BLaER1 (cell line): ENCODE results near the gene POTEJ.
A peak's percentile ranks its signal among the peaks of the same experiment; 100 is the strongest.
"Not testable (repeated sequence)": the region's sequence is repeated elsewhere in the genome, so short reads cannot be mapped to it uniquely, and the experiment has no call there.

Source experiments
- H3K27ac ChIP-seq: shearing (Covaris generic); formaldehyde crosslinking; 2 replicates; pipeline ENCODE4 v1.8.1; 2022
- H3K27me3 ChIP-seq: shearing (Covaris generic); formaldehyde crosslinking; 2 replicates; pipeline ENCODE4 v1.8.1; 2022
- H3K36me3 ChIP-seq: shearing (Covaris generic); formaldehyde crosslinking; 2 replicates; pipeline ENCODE4 v1.8.1; 2022
- H3K4me1 ChIP-seq: shearing (Covaris generic); formaldehyde crosslinking; 2 replicates; pipeline ENCODE4 v1.8.1; 2022
- H3K4me2 ChIP-seq: shearing (Covaris generic); formaldehyde crosslinking; 2 replicates; pipeline ENCODE4 v1.8.1; 2022
- H3K4me3 ChIP-seq: shearing (Covaris generic); formaldehyde crosslinking; 2 replicates; pipeline ENCODE4 v1.8.1; 2022
- H3K9ac ChIP-seq: shearing (Covaris generic); formaldehyde crosslinking; 2 replicates; pipeline ENCODE4 v1.8.1; 2022
- H3K9me3 ChIP-seq: shearing (Covaris generic); formaldehyde crosslinking; 2 replicates; pipeline ENCODE4 v1.8.1; 2022
- H4K20me1 ChIP-seq: shearing (Covaris generic); formaldehyde crosslinking; 2 replicates; pipeline ENCODE4 v1.8.1; 2022

The POTEJ gene

GRCh38 chr2:130611140-130611539 lies at the start of gene POTEJ:
Gene POTEJ (plus strand): TSS chr2:130611440. CDS start chr2:130611533, 93 bp downstream.
- H3K27ac ChIP-seq, H3K36me3 ChIP-seq, H3K9ac ChIP-seq, H3K9me3 ChIP-seq, H3K4me2 ChIP-seq, H3K27me3 ChIP-seq, H3K4me3 ChIP-seq, H3K4me1 ChIP-seq, H4K20me1 ChIP-seq: not testable (repeated sequence)

- not testable (repeated sequence) for H3K4me1 ChIP-seq, H3K4me2 ChIP-seq, H3K27me3 ChIP-seq, H3K9me3 ChIP-seq, H3K9ac ChIP-seq, H4K20me1 ChIP-seq, H3K4me3 ChIP-seq, H3K36me3 ChIP-seq, H3K27ac ChIP-seq
Observed at GRCh38 chr2:130566165-130566564, 45.1 kb upstream of the POTEJ start.

- H3K27ac ChIP-seq, H3K4me1 ChIP-seq, H3K27me3 ChIP-seq, H3K9ac ChIP-seq, H3K9me3 ChIP-seq, H3K4me2 ChIP-seq, H4K20me1 ChIP-seq, H3K36me3 ChIP-seq, H3K4me3 ChIP-seq: not testable (repeated sequence)
Observed at GRCh38 chr2:130571929-130572328, 39.3 kb upstream of the POTEJ start.

- H3K36me3 ChIP-seq, H3K4me1 ChIP-seq, H4K20me1 ChIP-seq, H3K4me2 ChIP-seq, H3K4me3 ChIP-seq, H3K27me3 ChIP-seq, H3K9me3 ChIP-seq, H3K27ac ChIP-seq, H3K9ac ChIP-seq: not testable (repeated sequence)
Observed at GRCh38 chr2:130574230-130574629, 37.0 kb upstream of the POTEJ start.

DNA sequence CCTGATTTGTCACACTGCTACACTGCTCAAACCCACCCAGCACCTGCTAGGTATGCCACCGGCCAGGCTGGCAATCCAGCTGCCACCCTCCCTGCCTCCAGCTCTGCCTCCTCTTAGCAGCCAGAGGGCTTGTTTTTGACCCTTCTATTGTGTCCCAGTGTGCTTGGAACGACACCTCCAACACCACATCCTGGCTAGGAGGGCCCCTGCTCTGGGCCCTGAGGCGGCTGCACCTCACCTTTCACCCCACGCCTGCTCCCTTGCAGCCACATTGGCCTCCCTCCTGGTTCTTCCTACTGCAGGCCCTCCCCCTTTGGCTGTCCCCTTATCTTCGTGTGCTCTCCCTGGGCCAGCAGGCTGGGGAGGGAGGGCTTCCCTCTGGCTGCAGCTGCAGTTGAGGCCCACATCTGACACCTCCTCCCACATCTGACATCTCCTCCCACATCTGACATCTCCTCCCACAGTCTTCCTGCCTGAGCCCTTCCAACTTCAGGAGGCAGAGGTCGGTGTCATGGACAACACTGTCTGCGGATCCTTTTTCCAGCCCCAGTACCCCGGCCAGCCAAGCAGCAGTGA lies 34.9 kb upstream of the POTEJ start:
- not testable (repeated sequence) for H3K4me3 ChIP-seq, H3K9me3 ChIP-seq

GRCh38 chr2:130577559-130577958 lies 33.7 kb upstream of the POTEJ start:
- not testable (repeated sequence) for H3K36me3 ChIP-seq

More for the DNA sequence above, 34.9 kb upstream of the POTEJ start:
- not testable (repeated sequence) for H3K27me3 ChIP-seq, H3K4me2 ChIP-seq, H3K4me1 ChIP-seq, H3K36me3 ChIP-seq, H3K27ac ChIP-seq, H4K20me1 ChIP-seq, H3K9ac ChIP-seq

GRCh38 chr2:130579121-130579520 lies 32.1 kb upstream of the POTEJ start:
- not testable (repeated sequence) for H3K4me3 ChIP-seq, H4K20me1 ChIP-seq, H3K9me3 ChIP-seq, H3K9ac ChIP-seq, H3K36me3 ChIP-seq, H3K27ac ChIP-seq, H3K4me1 ChIP-seq, H3K27me3 ChIP-seq
- H3K4me2 ChIP-seq: peak overlapping the region; percentile 39; the same call in 1 of the 2 replicates

More at GRCh38 chr2:130577559-130577958, 33.7 kb upstream of the POTEJ start:
- H3K9ac ChIP-seq, H3K27me3 ChIP-seq, H3K27ac ChIP-seq, H3K4me2 ChIP-seq, H3K9me3 ChIP-seq, H4K20me1 ChIP-seq, H3K4me3 ChIP-seq, H3K4me1 ChIP-seq: not testable (repeated sequence)

GRCh38 chr2:130581491-130581890 lies 29.7 kb upstream of the POTEJ start:
- not testable (repeated sequence) for H3K4me1 ChIP-seq, H3K9ac ChIP-seq, H3K4me3 ChIP-seq, H3K9me3 ChIP-seq, H3K4me2 ChIP-seq, H4K20me1 ChIP-seq, H3K27me3 ChIP-seq, H3K36me3 ChIP-seq, H3K27ac ChIP-seq

DNA sequence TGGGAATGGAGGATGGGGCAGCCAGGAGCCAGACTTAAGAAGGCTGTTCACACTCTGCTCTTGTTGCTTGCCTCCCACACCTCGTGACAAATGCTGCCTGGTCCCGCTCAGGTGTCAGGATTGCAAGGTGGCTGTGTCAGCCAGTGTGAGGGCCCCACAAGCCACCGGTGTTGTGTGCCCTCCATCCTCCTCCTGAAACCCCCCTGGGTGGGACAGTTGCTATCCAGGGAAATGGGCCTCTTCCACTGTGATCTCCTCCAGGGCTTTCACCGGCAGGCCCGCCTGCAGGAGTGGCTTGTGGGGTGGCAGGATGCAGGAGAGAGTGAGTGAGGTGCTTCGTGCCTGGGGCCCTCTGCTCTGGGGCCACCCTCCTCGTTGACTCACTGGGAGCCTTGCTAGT lies 28.3 kb upstream of the POTEJ start:
- not testable (repeated sequence) for H3K9ac ChIP-seq, H3K27me3 ChIP-seq, H3K4me3 ChIP-seq, H3K36me3 ChIP-seq, H4K20me1 ChIP-seq, H3K27ac ChIP-seq, H3K4me1 ChIP-seq, H3K9me3 ChIP-seq, H3K4me2 ChIP-seq

- H3K27ac ChIP-seq, H3K4me1 ChIP-seq, H3K4me2 ChIP-seq, H3K9ac ChIP-seq, H3K36me3 ChIP-seq, H3K9me3 ChIP-seq, H4K20me1 ChIP-seq, H3K27me3 ChIP-seq, H3K4me3 ChIP-seq: not testable (repeated sequence)
Observed at GRCh38 chr2:130583582-130583981, 27.7 kb upstream of the POTEJ start.

- H3K4me1 ChIP-seq, H3K9me3 ChIP-seq, H3K27me3 ChIP-seq, H3K27ac ChIP-seq, H3K4me3 ChIP-seq, H3K4me2 ChIP-seq, H4K20me1 ChIP-seq, H3K9ac ChIP-seq, H3K36me3 ChIP-seq: not testable (repeated sequence)
Observed at GRCh38 chr2:130584726-130585125, 26.5 kb upstream of the POTEJ start.

GRCh38 chr2:130588688-130589458 lies 22.4 kb upstream of the POTEJ start:
- H3K27me3 ChIP-seq, H3K27ac ChIP-seq, H3K36me3 ChIP-seq, H3K9ac ChIP-seq, H3K9me3 ChIP-seq, H4K20me1 ChIP-seq, H3K4me3 ChIP-seq, H3K4me1 ChIP-seq, H3K4me2 ChIP-seq: not testable (repeated sequence)

DNA sequence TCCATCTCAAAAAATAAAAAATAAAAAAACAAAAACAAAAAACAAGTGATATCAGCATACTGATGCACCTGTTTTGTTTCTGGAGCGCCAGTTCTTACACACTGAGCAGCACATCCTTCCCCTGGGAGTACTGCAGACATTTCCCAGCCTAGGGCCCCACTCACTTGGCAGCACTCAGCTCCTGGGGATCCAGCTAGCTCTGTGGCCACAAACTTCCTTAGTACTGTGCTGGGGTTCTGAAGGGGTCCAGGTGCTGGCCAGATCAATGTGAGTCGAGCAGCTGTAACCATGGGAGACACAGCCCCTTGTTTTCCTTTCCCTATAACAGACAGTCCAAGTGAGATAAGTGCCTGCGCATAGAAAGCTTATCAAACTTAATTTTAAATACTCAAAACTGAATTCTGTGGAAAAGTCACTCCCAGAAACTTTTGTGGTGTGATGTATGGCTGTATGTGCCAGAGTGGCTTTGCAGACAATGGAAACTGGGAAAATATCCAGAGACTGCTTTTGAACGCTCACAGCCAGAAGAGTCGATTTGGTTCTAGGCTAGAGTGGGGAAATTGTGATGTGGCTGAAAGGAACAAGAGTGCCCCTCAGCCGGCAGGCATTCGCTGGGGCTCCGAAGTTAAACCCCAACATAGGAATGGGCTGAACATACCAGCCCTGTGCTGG lies 20.9 kb upstream of the POTEJ start:
- not testable (repeated sequence) for H3K9me3 ChIP-seq, H3K36me3 ChIP-seq, H3K9ac ChIP-seq, H3K4me3 ChIP-seq, H4K20me1 ChIP-seq, H3K4me2 ChIP-seq, H3K27me3 ChIP-seq, H3K4me1 ChIP-seq, H3K27ac ChIP-seq

DNA sequence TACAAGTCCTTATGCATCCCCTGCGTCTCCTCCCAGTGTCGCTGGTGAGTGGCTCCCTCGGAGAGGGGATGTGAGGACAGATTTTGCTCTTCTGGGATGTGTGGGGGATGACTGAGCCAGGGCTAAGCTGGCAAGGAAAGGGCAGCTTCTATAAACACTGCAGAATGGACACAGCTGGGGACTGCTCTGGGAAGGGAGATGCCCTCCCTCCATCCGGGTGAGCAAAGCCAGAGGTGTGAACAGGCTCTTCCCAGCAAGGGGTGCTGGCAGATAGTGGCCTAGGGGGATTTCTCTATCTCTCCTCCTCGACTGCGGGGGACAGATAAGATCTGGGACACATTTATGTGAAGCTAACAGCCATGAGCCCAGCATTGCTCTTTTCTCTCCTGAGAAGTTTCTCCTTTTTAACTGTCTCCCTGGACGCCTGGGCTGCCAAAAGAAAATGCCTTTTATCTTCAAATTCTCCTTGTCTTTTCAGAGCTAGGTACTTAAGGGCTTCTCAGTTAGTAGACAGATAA lies 20.3 kb upstream of the POTEJ start:
- H3K4me2 ChIP-seq, H3K36me3 ChIP-seq, H3K27me3 ChIP-seq, H3K4me1 ChIP-seq, H3K4me3 ChIP-seq, H4K20me1 ChIP-seq, H3K9ac ChIP-seq, H3K9me3 ChIP-seq, H3K27ac ChIP-seq: not testable (repeated sequence)
